GM21515 (cell line): ENCODE data around the gene RASGRP3.
"Not testable (repeated sequence)": the region's sequence is repeated elsewhere in the genome, so short reads cannot be mapped to it uniquely, and the experiment has no call there.

Experiments
- ATAC-seq: cut with Tn5 transposase; IDR thresholded peaks from one replicate; pipeline ENCODE4 v1.9.1; 2021; ENCODE audit not compliant: unreplicated experiment

RASGRP3 gene

GRCh38 chr2:33453905-33454479 is 22.5 kb upstream of the RASGRP3 start:
- no peak for ATAC-seq

DNA sequence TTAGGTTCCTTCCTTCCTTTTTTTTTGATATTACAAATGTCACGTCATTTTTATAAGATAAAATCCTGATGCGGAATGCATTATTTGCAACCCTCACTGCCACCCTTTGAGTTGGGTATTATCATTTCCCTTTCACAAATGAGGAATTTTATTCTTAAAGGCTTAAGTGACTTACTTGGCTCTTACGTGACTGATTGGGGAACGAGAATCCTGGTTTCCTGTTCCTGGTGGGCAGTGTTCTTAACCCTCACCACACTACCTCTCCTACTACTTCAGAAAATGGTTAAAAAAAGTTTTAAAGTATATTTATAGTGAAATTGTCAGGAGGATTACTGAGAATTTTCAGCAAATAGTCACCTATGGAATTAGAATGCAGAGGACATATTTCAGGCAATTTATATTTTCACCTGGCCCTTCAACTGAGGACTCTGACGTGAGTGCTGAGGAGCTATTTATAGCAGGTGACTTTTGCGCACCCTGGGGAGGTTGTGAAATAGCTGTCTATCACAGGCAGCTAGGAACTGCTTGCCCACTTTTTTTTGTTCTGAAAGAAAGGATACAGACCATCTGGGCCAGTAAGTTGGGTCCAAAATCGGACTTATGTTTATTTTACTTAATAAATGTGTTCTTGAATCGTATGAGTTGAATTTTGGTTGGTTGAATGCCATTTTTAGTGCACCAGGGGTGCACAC is 18.7 kb upstream of the RASGRP3 start:
- peak; percentile 72 for ATAC-seq

- no peak for ATAC-seq
Observed at GRCh38 chr2:33458248-33458819, 18.1 kb upstream of the RASGRP3 start.

DNA sequence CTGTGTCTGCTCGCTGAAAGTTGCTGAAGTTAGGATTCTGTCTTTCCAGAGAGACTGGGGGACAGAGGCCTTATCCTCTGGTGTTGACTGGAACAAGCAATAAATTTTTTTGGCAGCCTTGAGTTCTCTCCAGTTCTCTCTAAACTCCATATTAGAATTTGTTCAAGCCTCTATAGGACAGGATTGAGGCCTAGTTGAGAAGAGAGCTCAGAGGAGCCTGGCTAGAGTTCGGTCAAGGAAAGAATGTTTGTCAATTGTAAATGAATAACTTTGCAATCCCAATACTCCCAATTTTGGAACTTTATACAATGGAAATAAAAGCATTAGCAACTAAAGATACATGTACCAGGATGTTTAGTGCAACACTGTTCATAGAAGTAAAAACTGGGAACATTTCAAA is 16.7 kb upstream of the RASGRP3 start:
- ATAC-seq, result no peak

DNA sequence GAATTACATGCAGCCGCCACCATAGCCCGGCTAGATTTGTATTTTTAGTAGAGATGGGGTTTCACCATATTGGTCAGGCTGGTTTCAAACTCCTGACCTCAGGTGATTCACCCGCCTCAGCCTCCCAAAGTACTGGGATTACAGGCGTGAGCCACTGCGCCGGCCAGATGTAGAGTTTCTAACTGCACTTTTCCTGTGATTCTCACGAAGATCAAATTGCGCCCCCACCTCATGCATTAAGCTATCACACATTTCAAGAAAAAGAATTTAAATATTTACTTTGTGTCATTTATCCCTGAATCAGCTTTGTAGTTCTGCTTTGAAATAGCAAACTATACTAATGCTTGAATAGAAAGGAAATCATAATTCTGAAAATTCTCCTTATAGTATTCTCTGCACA is 13.9 kb upstream of the RASGRP3 start:
- not testable (repeated sequence) for ATAC-seq

- no peak for ATAC-seq
Observed at GRCh38 chr2:33467413-33467812, 9.0 kb upstream of the RASGRP3 start.

GRCh38 chr2:33469238-33469637 is 7.2 kb upstream of the RASGRP3 start:
- no peak for ATAC-seq

DNA sequence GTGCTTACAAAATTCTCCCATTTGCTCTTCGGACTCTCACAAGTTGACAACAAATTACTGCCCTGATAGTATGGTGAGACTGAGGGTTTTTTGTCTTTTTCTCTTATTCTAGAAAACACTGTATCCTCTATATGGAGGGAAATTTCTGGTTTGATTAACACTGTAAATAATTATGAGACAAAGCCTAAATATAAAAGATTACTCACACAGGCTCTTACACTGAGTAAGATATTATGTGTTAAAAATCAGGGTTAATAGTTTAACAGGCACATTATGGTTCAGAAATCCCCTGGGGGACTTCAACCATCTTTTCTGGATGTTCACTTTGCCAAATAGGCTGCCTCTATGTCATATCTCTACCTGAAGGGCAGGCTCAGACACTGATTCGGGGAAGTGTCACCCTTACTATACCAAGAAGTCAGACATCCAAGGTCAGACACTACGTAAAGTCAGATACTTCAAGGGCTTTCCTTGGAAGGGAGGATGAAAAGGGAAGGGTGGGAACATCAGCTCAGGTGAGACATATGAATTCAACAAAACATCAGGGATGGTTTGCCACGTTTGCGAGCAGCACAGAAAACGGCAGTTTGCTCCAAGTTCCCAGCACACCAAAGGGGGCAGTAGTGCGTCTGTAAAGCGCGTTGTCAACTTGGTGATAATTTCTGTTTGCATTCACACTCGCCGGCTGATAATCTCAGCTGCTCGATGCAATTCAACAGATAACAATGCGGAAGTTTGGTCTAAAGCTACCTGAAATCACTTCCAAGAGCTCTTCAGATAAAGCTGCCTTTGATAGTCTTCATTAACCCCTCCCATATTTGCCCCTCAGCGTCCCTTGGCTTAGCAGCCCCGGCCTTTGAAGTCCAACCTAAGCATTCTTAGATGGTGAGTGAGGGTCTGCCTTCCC is 972 bp upstream of the RASGRP3 start:
- peak; percentile 48 for ATAC-seq

- ATAC-seq, result no peak
Observed at GRCh38 chr2:33476793-33477190, 343 bp downstream of the RASGRP3 start.

DNA sequence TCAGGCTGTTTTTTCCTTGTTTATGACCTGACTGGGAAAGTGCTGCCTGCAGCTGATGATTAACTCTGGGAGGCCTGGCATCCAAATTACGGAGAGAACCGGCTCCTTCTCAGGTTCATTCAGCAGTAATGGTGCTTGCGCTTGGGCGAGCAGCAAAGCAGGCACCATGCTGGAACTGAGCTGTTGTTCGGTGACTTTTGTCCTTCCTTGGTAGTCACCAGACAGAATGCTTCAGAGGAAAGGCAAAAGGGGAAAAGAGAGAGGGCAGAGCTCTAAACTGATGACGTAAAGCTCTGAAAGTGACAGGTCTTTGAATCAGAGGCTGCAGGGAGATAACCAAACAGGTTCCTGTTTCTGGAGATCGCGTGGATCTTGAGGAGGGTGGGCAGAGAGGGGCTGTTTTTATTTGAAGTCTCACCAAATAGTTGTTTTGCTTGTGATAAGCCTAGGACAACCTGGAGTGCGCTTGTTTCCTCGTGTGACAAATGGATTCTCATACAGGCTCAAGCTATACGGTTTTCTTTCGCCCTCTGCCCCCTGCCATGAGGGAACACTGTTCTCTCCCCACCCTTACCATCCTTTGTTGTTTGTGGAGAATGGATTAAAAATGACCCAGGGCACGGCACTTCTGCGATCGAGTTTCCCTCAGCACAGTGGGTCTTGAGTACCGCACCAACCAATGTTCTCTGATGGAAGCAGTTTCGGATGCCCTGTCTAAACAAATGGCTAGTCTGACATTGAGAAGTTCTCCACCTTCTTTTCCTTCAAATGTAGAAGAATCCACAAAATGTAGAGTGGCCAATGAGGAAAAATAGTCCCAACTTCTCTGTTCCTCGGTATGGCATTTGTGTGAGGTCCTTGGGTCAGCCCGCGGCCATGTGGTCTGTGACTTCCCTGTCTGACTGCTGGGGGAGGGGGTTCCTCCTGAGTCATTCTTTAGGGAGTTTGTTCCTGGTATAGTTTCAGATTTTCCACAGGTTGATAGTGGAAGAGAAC is 1.3 kb downstream of the RASGRP3 start:
- ATAC-seq, result peak; percentile 24

DNA sequence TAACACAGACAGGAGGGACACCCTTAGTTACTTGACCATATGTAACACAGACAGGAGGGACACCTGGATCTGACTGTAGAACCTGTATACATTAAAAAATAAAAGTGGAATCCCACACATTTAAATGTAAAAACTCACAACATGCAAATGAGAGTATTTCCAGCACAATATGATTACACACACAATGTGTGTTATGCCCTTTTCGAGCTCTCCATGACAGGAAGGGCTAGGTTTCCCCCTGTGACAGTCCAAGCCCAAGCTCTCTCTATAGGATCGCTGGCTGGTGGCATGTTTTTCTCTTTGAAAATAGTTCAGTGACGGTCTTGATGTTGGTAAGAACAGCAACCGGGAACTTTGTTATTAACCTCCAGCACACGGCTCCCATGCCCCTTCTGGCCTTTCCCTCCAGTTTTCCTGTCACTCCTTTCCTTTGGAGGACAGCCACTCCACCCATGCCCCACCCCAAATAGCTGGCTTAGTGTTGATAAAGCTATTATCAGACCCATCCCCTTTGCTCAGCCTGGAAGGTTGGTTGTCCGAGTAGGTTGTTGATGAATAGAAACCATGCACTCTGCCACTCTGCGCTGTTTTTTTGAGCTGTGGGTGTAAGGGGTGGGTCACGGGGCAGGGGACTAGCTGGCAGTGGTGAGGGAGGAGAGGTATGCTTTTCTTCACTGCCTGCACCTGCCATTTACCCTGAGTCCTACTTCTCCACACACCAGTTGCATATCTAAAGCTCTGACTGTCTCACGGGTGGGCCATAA is 2.7 kb downstream of the RASGRP3 start:
- no peak for ATAC-seq

DNA sequence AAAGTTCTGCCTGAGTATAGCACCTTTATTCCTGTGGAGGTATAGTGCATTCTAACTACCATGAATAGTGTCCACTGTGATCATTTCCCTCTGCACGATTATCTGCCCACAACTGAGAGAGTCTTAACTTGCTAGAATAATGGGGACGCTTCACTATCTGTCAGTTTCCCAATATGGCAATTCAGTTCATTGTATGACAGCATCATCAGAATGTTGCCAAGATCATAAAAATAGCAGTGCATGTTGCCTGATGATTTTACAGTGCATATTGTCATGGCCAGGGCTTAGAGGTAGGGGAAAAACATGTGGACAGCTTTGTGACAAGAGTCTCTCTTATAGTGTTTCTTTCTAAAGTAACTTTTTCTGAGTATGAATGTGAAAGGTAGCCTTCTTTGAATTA is 6.1 kb downstream of the RASGRP3 start:
- ATAC-seq, result no peak

GRCh38 chr2:33484042-33484621 is 7.7 kb downstream of the RASGRP3 start:
- no peak for ATAC-seq

GRCh38 chr2:33485051-33485450 is 8.6 kb downstream of the RASGRP3 start:
- no peak for ATAC-seq

DNA sequence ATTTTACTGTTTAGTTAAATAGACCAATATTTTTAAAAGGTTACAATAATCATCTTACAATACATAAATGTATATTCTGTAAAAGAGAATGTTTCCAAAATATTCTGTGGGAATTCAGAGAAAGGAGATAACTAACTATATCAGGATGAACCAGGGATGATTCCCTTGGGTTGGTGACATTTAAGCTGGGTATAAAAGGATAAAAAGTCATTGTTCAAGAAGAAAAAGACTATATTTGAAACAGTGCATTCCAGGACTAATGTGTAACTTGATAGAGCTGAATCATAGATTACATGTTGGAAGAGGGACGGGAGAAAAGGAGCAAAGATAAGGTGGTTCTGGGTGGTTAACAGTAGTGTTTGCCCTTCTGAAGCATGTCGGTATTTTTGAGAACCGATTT is 10.1 kb downstream of the RASGRP3 start:
- ATAC-seq, result no peak

- no peak for ATAC-seq
Observed at GRCh38 chr2:33488178-33488690, 11.8 kb downstream of the RASGRP3 start.

DNA sequence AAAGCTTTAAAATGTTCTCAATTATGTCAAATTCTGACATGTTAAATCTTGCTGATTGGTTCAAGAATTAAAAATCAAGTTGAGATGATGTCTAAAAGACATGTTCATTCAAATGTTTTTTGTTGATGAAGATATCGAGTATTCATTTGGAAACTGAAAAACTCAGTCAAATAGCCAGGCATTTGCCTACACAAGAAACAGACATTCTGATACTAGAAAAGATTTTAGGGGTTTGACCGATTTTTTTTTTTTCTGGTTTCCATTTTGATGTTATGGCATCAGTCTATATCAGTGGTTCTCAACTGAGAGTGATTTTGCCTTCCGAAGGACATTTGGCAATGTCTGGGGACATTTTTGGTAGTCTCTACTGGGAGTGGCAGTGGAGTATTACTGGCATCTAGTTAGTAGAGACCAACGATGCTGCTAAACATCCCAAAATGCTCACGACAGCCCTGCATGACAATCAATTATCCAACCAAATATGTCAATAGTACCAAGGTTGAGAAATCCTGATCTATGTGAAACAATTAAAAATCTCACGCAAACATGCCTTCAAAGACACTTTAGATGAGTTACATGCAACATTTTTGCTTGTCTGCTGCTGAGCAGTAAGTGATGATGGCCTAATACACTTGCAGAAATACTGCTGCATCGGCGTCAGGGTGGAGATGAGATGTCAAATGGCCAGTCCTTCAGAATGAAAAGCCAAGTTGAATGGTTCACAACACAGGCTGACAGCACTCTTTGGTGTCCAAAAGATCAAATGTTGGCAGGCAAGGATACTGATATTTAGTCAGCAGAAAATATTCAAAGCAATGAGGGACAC is 12.5 kb downstream of the RASGRP3 start:
- ATAC-seq, result peak; percentile 54

DNA sequence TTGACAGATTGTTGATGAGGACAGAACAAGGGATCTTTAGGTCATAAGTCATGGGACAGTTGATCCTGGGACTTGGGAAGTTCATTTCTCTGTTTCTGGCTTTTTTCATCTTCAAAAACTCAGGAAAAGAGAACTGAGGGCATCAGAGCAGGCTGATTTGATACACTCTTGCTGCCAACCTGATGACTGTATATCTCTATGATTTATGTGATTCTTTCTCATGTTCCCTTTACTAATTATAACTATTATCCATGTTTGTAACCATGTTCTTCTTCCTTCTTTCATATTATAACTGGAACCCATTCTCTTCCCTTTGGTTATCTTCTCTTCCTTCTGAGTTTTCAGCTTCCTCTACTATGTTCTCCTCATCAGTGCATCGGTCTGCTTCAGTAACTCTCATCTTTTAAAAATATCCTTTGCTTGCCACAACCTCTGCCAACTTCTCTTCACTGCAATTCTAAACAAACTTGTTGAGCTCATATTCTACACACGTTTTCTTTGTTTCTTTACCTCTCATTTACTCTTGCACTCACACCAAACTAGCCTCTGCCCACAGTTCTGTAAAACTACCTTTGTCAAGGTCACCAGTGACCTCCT is 13.5 kb downstream of the RASGRP3 start:
- ATAC-seq, result no peak
